Astrocyte (in vitro differentiated cells and primary cell): ENCODE results near the gene DISP3.

Experiments
- CTCF ChIP-seq: IDR thresholded peaks from 2 replicates; pipeline ENCODE4 v1.5.1; 2011; ENCODE audit warnings: low read depth, mild to moderate bottlenecking, inconsistent platforms, low read length, moderate library complexity; ENCODE audit not compliant: insufficient read depth
- EZH2 ChIP-seq: IDR thresholded peaks from 2 replicates; pipeline ENCODE4 v1.6.1; 2012; ENCODE audit warnings: mild to moderate bottlenecking, low read length, inconsistent platforms; ENCODE audit not compliant: insufficient read depth

GRCh38 chr1:11523746-11524464 is 45.0 kb downstream of the DISP3 start:
- TF ChIP-seq CTCF (no peak), EZH2 (no peak)
